Lower leg skin (tissue), 3 donors: Measurements from ENCODE around the gene TTF2.

Source experiments
- CTCF ChIP-seq, 3 donors: fragments of 450-650 bp; IDR thresholded peaks; one replicate each; pipeline ENCODE4 v1.5.1; 2016; ENCODE audit warnings: antibody characterized with exemption in 3 of 3, mild to moderate bottlenecking in 3 of 3, moderate library complexity in 2 of 3
- POLR2A ChIP-seq, 2 donors: fragments of 450-650 bp; IDR thresholded peaks; one replicate each; pipeline ENCODE4 v1.6.1; 2016 to 2017; ENCODE audit warnings: antibody characterized with exemption in 2 of 2, mild to moderate bottlenecking in 1 of 2, moderate library complexity in 1 of 2

GRCh38 chr1:117034791-117035290 is 25.3 kb upstream of the TTF2 start:
- TF ChIP-seq CTCF (IDR thresholded peaks at IDR 0.05) (no peak), POLR2A (IDR thresholded peaks at IDR 0.05) (no peak)
